ENCODE measurements around the gene LLGL2. TPM values are rescaled to one million over a fixed set of nuclear protein-coding genes. Genes with fewer than 3 reads are reported as not detected.

Gene LLGL2
- total RNA-seq, 1 donor from 2014 or later: 16.6 TPM

DNA sequence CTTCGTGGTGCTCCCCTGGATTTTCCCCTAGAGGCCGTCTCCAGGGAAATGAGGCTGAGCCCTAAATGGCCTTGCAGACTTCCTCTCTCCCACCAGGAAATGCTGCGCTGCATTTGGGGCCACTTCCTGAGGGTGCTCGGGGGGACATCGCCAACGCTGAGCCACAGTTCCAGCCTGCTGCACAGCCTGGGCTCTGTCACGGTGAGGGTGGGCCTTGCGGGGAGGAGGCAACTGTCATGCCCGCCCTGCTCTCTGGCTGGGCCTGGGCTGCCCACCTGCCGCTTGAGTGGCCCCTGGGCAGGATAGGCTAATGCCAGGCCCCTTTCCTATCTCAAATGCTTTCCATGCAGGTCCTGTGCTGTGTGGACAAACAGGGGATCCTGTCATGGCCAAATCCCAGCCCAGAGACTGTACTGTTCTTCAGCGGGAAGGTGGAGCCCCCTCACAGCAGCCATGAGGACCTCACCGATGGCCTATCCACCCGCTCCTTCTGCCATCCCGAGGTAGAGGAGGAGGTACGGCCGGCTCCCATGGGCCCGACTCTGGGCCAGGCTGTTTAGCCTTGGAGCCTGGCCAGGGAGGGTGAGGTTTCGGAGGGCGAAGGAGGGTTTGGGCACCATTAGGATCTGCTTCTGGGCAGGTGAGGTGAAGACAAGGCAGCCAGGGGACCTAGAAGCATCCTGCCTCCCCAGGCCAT lies 34.4 kb upstream of the LLGL2 start:
- TF ChIP-seq EZH2phosphoT487 (IDR thresholded peaks at IDR 0.05) (no peak), EZH2 (IDR thresholded peaks at IDR 0.05) (no peak), CTCF (IDR thresholded peaks at IDR 0.05) (no peak)
- peaks cover 6% of the 10 kb centered on the region for H3K27me3 Mint-ChIP-seq (ENCODE audit: insufficient read depth, low read depth)
- Histone ChIP-seq H3K79me2 (ENCODE audit: low read depth) (no peaks in the 10 kb centered on the region), H3K27ac (no peak overlapping the region), H3K9me3 (ENCODE audit: low read depth) (no peaks in the 10 kb centered on the region), H4K20me1 (ENCODE audit: low read depth) (peaks cover 3% of the 10 kb centered on the region), H2AFZ (replicated peaks) (no peak overlapping the region), H3K36me3 (no peaks in the 10 kb centered on the region), H3F3A (ENCODE audit: low read depth) (no peaks in the 10 kb centered on the region), H3K27me3 (no peaks in the 10 kb centered on the region), H3K4me3 (no peak overlapping the region), H3K4me2 (no peak overlapping the region), H3K9ac (no peak overlapping the region), H3K4me1 (no peaks in the 10 kb centered on the region)
- H3K27ac Mint-ChIP-seq: no peak overlapping the region
- peaks cover 4% of the 10 kb centered on the region for H3K36me3 Mint-ChIP-seq
- DNase-seq (ENCODE audit: low spot score): no peak
- no peak overlapping the region for H3K4me3 Mint-ChIP-seq
- no peaks in the 10 kb centered on the region for H3K9me3 Mint-ChIP-seq
- peaks cover 5% of the 10 kb centered on the region for H3K4me1 Mint-ChIP-seq

- Mint-ChIP-seq H3K4me3 (no peak overlapping the region), H3K27ac (no peak overlapping the region), H3K4me1 (peaks cover 5% of the 10 kb centered on the region), H3K36me3 (peaks cover 2% of the 10 kb centered on the region), H3K27me3 (ENCODE audit: insufficient read depth, low read depth) (peaks cover 2% of the 10 kb centered on the region), H3K9me3 (no peaks in the 10 kb centered on the region)
- Histone ChIP-seq H3F3A (ENCODE audit: low read depth) (no peaks in the 10 kb centered on the region), H3K36me3 (no peaks in the 10 kb centered on the region), H3K4me3 (no peak overlapping the region), H3K9me3 (ENCODE audit: low read depth) (no peaks in the 10 kb centered on the region), H2AFZ (replicated peaks) (no peak overlapping the region), H3K4me1 (no peaks in the 10 kb centered on the region), H4K20me1 (ENCODE audit: low read depth) (peaks cover 3% of the 10 kb centered on the region), H3K9ac (no peak overlapping the region), H3K79me2 (ENCODE audit: low read depth) (no peaks in the 10 kb centered on the region), H3K4me2 (no peak overlapping the region), H3K27ac (no peak overlapping the region), H3K27me3 (no peaks in the 10 kb centered on the region)
- TF ChIP-seq EZH2 (IDR thresholded peaks at IDR 0.05) (no peak), CTCF (IDR thresholded peaks at IDR 0.05) (no peak), EZH2phosphoT487 (IDR thresholded peaks at IDR 0.05) (no peak)
- no peak for DNase-seq (ENCODE audit: low spot score)
Measured at GRCh38 chr17:75491680-75492079, 33.8 kb upstream of the LLGL2 start.

- Mint-ChIP-seq H3K27me3 (ENCODE audit: insufficient read depth, low read depth) (no peaks in the 10 kb centered on the region), H3K9me3 (no peaks in the 10 kb centered on the region), H3K4me3 (no peak overlapping the region), H3K36me3 (peaks cover 5% of the 10 kb centered on the region), H3K27ac (no peak overlapping the region), H3K4me1 (no peaks in the 10 kb centered on the region)
- no peak overlapping the region for H3K4me3 ChIP-seq
- H3K27ac ChIP-seq: no peak overlapping the region
- H3F3A ChIP-seq (ENCODE audit: low read depth): no peaks in the 10 kb centered on the region
- no peaks in the 10 kb centered on the region for H3K4me1 ChIP-seq
- H3K27me3 ChIP-seq: no peaks in the 10 kb centered on the region
- no peaks in the 10 kb centered on the region for H4K20me1 ChIP-seq (ENCODE audit: low read depth)
- H3K9ac ChIP-seq: no peak overlapping the region
- H3K4me2 ChIP-seq: no peak overlapping the region
- no peaks in the 10 kb centered on the region for H3K9me3 ChIP-seq (ENCODE audit: low read depth)
- DNase-seq (ENCODE audit: low spot score): no peak
- no peaks in the 10 kb centered on the region for H3K79me2 ChIP-seq (ENCODE audit: low read depth)
- H2AFZ ChIP-seq (replicated peaks): no peak overlapping the region
- TF ChIP-seq CTCF (IDR thresholded peaks at IDR 0.05) (no peak), EZH2phosphoT487 (IDR thresholded peaks at IDR 0.05) (no peak), EZH2 (IDR thresholded peaks at IDR 0.05) (no peak)
- H3K36me3 ChIP-seq: no peaks in the 10 kb centered on the region
Measured at GRCh38 chr17:75492555-75493168, 32.8 kb upstream of the LLGL2 start.

Data from neural progenitor cell (in vitro differentiated cells).